Body of pancreas (tissue), 4 donors: ENCODE measurements around the gene RFC3.

Experiments used
- POLR2A ChIP-seq, 3 donors: fragments of 450-650 bp; IDR thresholded peaks; one replicate each; pipeline ENCODE4 v1.6.1; 2016; ENCODE audit warnings: antibody characterized with exemption in 3 of 3, mild to moderate bottlenecking in 2 of 3
- TF ChIP-seq, protein P1 (sequence below), 7 experiments: fragments of 450-650 bp in 4 of 7; fragments of 200-600 bp in 3 of 7; sonication (generic) in 3 of 7; IDR thresholded peaks; one replicate each; pipeline ENCODE4 v1.5.1; 2016 to 2019; ENCODE audit warnings: antibody characterized with exemption in 7 of 7

DNA sequence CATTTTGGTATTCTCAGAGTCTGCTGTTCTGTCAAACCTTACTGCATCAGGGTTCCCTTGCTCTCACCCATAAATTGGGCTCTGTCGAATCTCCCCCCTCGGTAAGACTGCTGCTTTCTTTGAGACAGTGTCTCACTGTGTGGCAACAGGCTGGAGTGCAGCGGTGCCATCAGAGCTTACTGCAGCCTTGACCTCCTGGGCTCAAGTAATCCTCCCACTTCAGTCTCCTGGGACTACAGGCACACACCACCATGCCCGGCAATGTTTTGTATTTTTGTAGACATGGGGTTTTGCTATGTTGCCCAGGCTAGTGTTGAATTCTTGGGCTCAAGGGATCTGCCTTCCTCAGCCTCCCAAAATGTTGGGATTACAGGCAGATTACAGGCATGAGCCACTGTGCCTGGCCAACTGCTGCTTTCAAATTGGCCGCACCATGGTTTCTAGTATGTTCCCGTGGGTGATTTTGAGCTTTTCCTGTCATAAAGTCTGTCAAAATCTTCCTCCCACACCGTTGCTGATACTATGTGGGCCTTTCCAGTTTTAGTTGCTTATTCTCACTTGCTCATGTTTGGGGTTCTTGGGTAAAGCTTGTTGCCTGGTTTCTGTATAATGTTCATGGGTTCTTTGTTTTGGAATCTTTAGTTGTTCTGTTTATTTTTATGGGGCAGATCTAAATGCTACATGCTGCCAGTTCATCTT is 10.6 kb downstream of the RFC3 start:
- TF ChIP-seq, protein P1, sequence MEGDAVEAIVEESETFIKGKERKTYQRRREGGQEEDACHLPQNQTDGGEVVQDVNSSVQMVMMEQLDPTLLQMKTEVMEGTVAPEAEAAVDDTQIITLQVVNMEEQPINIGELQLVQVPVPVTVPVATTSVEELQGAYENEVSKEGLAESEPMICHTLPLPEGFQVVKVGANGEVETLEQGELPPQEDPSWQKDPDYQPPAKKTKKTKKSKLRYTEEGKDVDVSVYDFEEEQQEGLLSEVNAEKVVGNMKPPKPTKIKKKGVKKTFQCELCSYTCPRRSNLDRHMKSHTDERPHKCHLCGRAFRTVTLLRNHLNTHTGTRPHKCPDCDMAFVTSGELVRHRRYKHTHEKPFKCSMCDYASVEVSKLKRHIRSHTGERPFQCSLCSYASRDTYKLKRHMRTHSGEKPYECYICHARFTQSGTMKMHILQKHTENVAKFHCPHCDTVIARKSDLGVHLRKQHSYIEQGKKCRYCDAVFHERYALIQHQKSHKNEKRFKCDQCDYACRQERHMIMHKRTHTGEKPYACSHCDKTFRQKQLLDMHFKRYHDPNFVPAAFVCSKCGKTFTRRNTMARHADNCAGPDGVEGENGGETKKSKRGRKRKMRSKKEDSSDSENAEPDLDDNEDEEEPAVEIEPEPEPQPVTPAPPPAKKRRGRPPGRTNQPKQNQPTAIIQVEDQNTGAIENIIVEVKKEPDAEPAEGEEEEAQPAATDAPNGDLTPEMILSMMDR (IDR thresholded peaks at IDR 0.05) = no peak
- TF ChIP-seq POLR2A (IDR thresholded peaks at IDR 0.05) = no peak
